COLO668 (cell line): Measurements from ENCODE around the gene TLE7.

Experiments used
- DNase-seq: peaks from one replicate; lab custom pipeline; 2025; ENCODE audit not compliant: unreplicated experiment; lab: John Stamatoyannopoulos, UW

The TLE7 gene

GRCh38 chr16:71449020-71449419, 7.2 kb upstream of the TLE7 start:
- no peak for DNase-seq

GRCh38 chr16:71448274-71448866, 6.5 kb upstream of the TLE7 start:
- no peak for DNase-seq

- DNase-seq, result no peak
Measured at GRCh38 chr16:71443714-71444113, 1.9 kb upstream of the TLE7 start.

- no peak for DNase-seq
Measured at GRCh38 chr16:71441348-71442050, 355 bp downstream of the TLE7 start.

GRCh38 chr16:71440669-71441347, 1.0 kb downstream of the TLE7 start:
- peak; percentile 12 for DNase-seq

- DNase-seq, result no peak
Measured at GRCh38 chr16:71439523-71439922, 2.3 kb downstream of the TLE7 start.

GRCh38 chr16:71436473-71436872, 5.4 kb downstream of the TLE7 start:
- DNase-seq, result no peak

- DNase-seq, result no peak
Measured at GRCh38 chr16:71432906-71433305, 8.9 kb downstream of the TLE7 start.

GRCh38 chr16:71431991-71432390, 9.9 kb downstream of the TLE7 start:
- no peak for DNase-seq

GRCh38 chr16:71431176-71431575, 10.7 kb downstream of the TLE7 start:
- no peak for DNase-seq

- DNase-seq, result no peak
Measured at GRCh38 chr16:71430744-71431143, 11.1 kb downstream of the TLE7 start.

GRCh38 chr16:71429581-71429980, 12.3 kb downstream of the TLE7 start:
- DNase-seq, result no peak

GRCh38 chr16:71428883-71429282, 13.0 kb downstream of the TLE7 start:
- no peak for DNase-seq

- DNase-seq, result no peak
Measured at GRCh38 chr16:71428385-71428784, 13.5 kb downstream of the TLE7 start.

GRCh38 chr16:71426880-71427615, 14.8 kb downstream of the TLE7 start:
- no peak for DNase-seq

- DNase-seq, result peak; percentile 41
Measured at GRCh38 chr16:71426069-71426879, 15.6 kb downstream of the TLE7 start.

- no peak for DNase-seq
Measured at GRCh38 chr16:71425746-71426068, 16.1 kb downstream of the TLE7 start.

- no peak for DNase-seq
Measured at GRCh38 chr16:71424626-71425025, 17.2 kb downstream of the TLE7 start.

- DNase-seq, result no peak
Measured at GRCh38 chr16:71423865-71424264, 18.0 kb downstream of the TLE7 start.

- no peak for DNase-seq
Measured at GRCh38 chr16:71423016-71423415, 18.8 kb downstream of the TLE7 start.

- peak; percentile 36 for DNase-seq
Measured at GRCh38 chr16:71421911-71422310, 19.9 kb downstream of the TLE7 start.
